ENCODE data around the gene PPIL3. TPM values are rescaled to one million over a fixed set of nuclear protein-coding genes. Genes with fewer than 3 reads are reported as not detected.
"Not testable (repeated sequence)": the region's sequence is repeated elsewhere in the genome, so short reads cannot be mapped to it uniquely, and the experiment has no call there.

Gene PPIL3
- total and polyA plus RNA-seq, 9 donors = 26.1 to 76.0 (median 42.4) TPM

DNA sequence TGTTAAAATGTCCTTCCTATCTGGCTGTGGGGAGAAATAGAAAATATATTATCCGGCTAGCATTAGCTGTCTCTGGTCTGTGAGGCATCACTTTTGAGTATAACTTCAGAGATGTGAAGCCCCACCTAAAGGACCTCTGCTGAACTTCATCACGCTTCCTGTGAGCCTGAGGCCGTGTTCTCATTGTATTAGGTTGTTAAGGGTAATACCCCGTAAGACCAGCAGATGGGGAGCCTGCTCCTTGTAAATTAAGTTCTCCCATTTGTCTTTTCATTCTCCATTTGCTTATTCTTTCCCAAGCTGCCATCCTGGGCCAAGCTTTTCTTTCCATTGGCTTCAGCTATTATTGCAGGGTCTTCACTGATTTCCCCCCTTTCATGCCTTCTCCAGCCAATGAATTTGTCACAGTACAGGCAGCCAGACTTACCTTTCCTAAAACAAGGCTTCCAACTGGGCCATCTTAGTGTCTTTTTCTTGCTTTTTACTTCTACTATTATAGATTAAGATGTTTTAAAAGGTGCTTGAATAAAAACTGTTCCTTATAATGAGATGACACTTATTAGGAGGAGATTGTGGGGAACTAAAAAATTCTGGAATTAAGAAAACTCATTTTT lies 12.7 kb upstream of the PPIL3 start:
- Histone ChIP-seq H3K4me1 (ENCODE audit: control insufficient read depth, insufficient read depth, low read length) (no peaks in the 10 kb centered on the region), H3K27me3 (ENCODE audit: control insufficient read depth, insufficient read depth, low read length) (no peaks in the 10 kb centered on the region), H3K36me3 (ENCODE audit: control insufficient read depth, insufficient read depth, low read length) (peaks cover 37% of the 10 kb centered on the region), H3K27ac (ENCODE audit: low read length) (no peak overlapping the region), H3K9me3 (replicated peaks; ENCODE audit: control insufficient read depth, low read depth, low read length) (no peaks in the 10 kb centered on the region), H3K4me3 (ENCODE audit: low read length) (no peak overlapping the region)
- DNase-seq = peak; percentile 85
- WGBS (ENCODE audit: insufficient coverage) = 33% methylated on average over 1 of the region's 4 CpGs

DNA sequence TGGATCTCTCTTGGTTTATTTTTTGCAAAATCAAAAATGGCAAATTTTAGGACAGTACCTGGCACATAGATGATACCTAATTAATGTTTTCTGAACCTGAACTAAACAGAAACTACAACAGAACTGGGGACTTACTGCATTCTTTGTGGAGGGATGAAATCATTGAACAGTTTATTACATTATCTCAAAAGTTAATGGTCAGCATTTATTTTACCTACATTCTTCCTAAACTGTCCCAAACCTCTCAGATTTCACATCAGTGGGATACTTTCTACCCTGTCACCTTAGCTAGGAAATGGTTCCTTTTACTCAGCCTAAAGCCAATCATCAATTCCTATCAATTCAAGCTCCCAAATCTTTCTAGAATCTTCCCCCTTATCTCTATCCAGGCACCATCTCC lies 10.6 kb upstream of the PPIL3 start:
- Histone ChIP-seq H3K4me1 (ENCODE audit: control insufficient read depth, insufficient read depth, low read length) (no peaks in the 10 kb centered on the region), H3K9me3 (replicated peaks; ENCODE audit: control insufficient read depth, low read depth, low read length) (no peaks in the 10 kb centered on the region), H3K36me3 (ENCODE audit: control insufficient read depth, insufficient read depth, low read length) (peaks cover 43% of the 10 kb centered on the region), H3K4me3 (ENCODE audit: low read length) (no peak overlapping the region), H3K27ac (ENCODE audit: low read length) (no peak overlapping the region), H3K27me3 (ENCODE audit: control insufficient read depth, insufficient read depth, low read length) (no peaks in the 10 kb centered on the region)
- no peak for DNase-seq

GRCh38 chr2:200881715-200882249 lies 7.1 kb downstream of the PPIL3 start:
- H3K27me3 ChIP-seq (ENCODE audit: control insufficient read depth, insufficient read depth, low read length); H3K4me1 ChIP-seq (ENCODE audit: control insufficient read depth, insufficient read depth, low read length); H3K4me3 ChIP-seq (ENCODE audit: low read length); DNase-seq; H3K27ac ChIP-seq (ENCODE audit: low read length); H3K9me3 ChIP-seq (replicated peaks; ENCODE audit: control insufficient read depth, low read depth, low read length): not testable (repeated sequence)
- peaks cover 38% of the 10 kb centered on the region for H3K36me3 ChIP-seq (ENCODE audit: control insufficient read depth, insufficient read depth, low read length)
- WGBS (ENCODE audit: insufficient coverage) = no CpG with 5 or more reads among the region's 2 CpGs

DNA sequence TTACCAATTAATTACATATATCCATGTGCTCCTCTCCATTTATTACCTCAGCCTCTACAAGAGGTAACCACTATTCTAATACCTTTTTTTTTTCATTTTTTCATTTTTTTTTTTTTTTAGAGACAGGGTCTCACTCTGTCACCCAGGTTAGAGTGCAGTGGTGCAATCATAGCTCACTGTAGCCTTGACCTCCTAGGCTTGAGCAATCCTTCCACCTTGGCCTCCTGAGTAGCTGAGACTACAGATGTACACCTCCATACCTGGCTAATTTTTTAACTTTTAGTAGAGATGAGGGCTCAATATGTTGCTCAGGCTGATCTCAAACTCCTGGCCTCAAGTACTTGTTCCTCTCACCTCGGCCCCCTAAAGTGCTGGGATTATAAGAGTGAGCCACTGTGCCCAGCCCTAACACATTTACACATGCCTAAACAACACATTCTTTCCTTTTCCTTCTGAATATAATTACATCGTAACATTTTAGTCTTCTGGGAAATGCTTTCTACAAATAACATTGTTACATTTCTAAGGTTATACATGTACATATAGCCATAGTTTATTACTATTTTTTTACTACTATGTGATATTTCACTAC lies 10.5 kb downstream of the PPIL3 start:
- Histone ChIP-seq H3K27ac (ENCODE audit: low read length) (no peak overlapping the region), H3K9me3 (replicated peaks; ENCODE audit: control insufficient read depth, low read depth, low read length) (no peaks in the 10 kb centered on the region), H3K4me3 (ENCODE audit: low read length) (no peak overlapping the region), H3K27me3 (ENCODE audit: control insufficient read depth, insufficient read depth, low read length) (no peaks in the 10 kb centered on the region), H3K4me1 (ENCODE audit: control insufficient read depth, insufficient read depth, low read length) (no peaks in the 10 kb centered on the region), H3K36me3 (ENCODE audit: control insufficient read depth, insufficient read depth, low read length) (peaks cover 36% of the 10 kb centered on the region)
- WGBS (ENCODE audit: insufficient coverage) = no CpG with 5 or more reads among the region's 2 CpGs
- no peak for DNase-seq

- no peak overlapping the region for H3K27ac ChIP-seq (ENCODE audit: low read length)
- no peaks in the 10 kb centered on the region for H3K4me1 ChIP-seq (ENCODE audit: control insufficient read depth, insufficient read depth, low read length)
- no peak overlapping the region for H3K4me3 ChIP-seq (ENCODE audit: low read length)
- no peak for DNase-seq
- H3K36me3 ChIP-seq (ENCODE audit: control insufficient read depth, insufficient read depth, low read length) = peaks cover 31% of the 10 kb centered on the region
- H3K27me3 ChIP-seq (ENCODE audit: control insufficient read depth, insufficient read depth, low read length) = no peaks in the 10 kb centered on the region
- no peaks in the 10 kb centered on the region for H3K9me3 ChIP-seq (replicated peaks; ENCODE audit: control insufficient read depth, low read depth, low read length)
Observed at GRCh38 chr2:200877443-200877842, 11.4 kb downstream of the PPIL3 start.

GRCh38 chr2:200873560-200873959 lies 15.3 kb downstream of the PPIL3 start:
- Histone ChIP-seq H3K27me3 (ENCODE audit: control insufficient read depth, insufficient read depth, low read length) (no peaks in the 10 kb centered on the region), H3K36me3 (ENCODE audit: control insufficient read depth, insufficient read depth, low read length) (peaks cover 25% of the 10 kb centered on the region), H3K27ac (ENCODE audit: low read length) (no peak overlapping the region), H3K4me3 (ENCODE audit: low read length) (no peak overlapping the region), H3K4me1 (ENCODE audit: control insufficient read depth, insufficient read depth, low read length) (no peaks in the 10 kb centered on the region), H3K9me3 (replicated peaks; ENCODE audit: control insufficient read depth, low read depth, low read length) (no peaks in the 10 kb centered on the region)
- 91% methylated on average over 4 of the region's 6 CpGs for WGBS (ENCODE audit: insufficient coverage)
- DNase-seq = no peak

DNA sequence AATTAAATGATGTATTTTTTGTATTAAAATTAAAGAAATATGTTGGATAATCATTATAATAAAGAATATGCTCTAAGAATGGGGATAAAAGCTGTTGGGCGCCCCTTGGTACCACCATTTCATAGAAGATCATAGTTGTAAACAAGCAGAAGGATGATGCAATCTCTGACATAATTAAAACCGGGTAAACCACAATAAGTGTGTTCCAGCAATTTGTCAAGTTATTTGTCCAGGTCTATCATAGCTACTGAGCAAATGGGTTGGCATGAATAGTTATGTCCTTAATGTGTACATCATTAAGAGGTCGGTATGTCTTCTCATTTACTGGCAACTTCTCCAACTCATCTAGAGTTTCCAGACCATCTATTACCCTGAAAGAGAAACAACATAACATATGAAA lies 17.7 kb downstream of the PPIL3 start:
- Histone ChIP-seq H3K36me3 (ENCODE audit: control insufficient read depth, insufficient read depth, low read length) (peaks cover 12% of the 10 kb centered on the region), H3K9me3 (replicated peaks; ENCODE audit: control insufficient read depth, low read depth, low read length) (no peaks in the 10 kb centered on the region), H3K4me1 (ENCODE audit: control insufficient read depth, insufficient read depth, low read length) (peaks cover 3% of the 10 kb centered on the region), H3K4me3 (ENCODE audit: low read length) (no peak overlapping the region), H3K27ac (ENCODE audit: low read length) (no peak overlapping the region), H3K27me3 (ENCODE audit: control insufficient read depth, insufficient read depth, low read length) (no peaks in the 10 kb centered on the region)
- DNase-seq = no peak
- no CpG with 5 or more reads among the region's 3 CpGs for WGBS (ENCODE audit: insufficient coverage)

GRCh38 chr2:200869014-200869413 lies 19.9 kb downstream of the PPIL3 start:
- WGBS (ENCODE audit: insufficient coverage) = 93% methylated on average over 2 of the region's 2 CpGs
- Histone ChIP-seq H3K4me1 (ENCODE audit: control insufficient read depth, insufficient read depth, low read length) (peaks cover 11% of the 10 kb centered on the region), H3K4me3 (ENCODE audit: low read length) (no peak overlapping the region), H3K9me3 (replicated peaks; ENCODE audit: control insufficient read depth, low read depth, low read length) (no peaks in the 10 kb centered on the region), H3K27me3 (ENCODE audit: control insufficient read depth, insufficient read depth, low read length) (no peaks in the 10 kb centered on the region), H3K27ac (ENCODE audit: low read length) (no peak overlapping the region), H3K36me3 (ENCODE audit: control insufficient read depth, insufficient read depth, low read length) (peaks cover 4% of the 10 kb centered on the region)
- no peak for DNase-seq

DNA sequence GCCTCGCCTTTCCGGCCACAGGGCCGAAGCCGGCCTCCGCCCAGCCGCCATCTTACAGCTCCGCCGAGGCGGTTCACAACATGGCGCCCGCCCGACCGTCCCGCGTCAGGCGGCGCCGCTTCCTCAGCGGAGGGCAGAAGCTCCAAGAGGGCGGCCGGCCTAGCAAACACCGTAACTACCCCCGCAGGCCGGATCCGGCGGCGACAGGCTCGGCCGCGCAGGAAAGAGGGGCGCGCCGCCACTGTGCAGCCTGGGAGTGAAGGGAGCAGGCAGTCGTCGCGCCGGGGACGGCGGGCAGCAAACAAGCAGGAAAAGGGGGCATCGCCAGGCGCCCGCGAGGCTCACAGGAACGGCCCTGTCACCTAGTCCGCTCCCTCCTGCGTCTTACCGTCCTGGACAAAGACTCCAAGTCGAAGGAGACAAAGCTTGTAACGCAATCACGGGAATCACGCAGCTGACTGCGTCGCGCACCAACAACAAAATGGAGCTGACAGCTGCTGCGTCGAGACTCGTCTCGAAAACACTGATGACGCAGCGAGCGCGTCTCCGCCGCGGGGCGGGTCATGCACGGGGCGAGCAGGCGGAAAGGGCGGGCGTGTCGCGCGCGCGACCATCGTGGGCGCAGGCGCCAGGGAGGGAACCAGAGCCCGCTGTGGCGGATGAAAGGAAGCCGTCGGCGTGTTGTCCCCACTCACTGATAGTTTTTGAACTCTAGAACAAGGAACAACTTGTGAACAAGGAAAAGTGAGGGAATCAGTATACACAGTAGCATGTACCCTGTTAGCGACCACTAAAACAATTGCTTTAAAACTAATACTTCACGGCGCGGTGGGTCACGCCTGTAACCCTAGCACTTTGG lies 24.5 kb downstream of the PPIL3 start, which contains the start of gene CLK1:
Gene CLK1 (minus strand): TSS at position 483 of the 859 bp plus-strand sequence. CDS start 2,796 bp downstream, outside the sequence.
- Histone ChIP-seq H3K4me1 (ENCODE audit: control insufficient read depth, insufficient read depth, low read length) (peaks cover 14% of the 10 kb centered on the region), H3K4me3 (ENCODE audit: low read length) (peak within 1 kb of the TSS; percentile 100), H3K27ac (ENCODE audit: low read length) (peak within 1 kb of the TSS; percentile 100), H3K9me3 (replicated peaks; ENCODE audit: control insufficient read depth, low read depth, low read length) (no peaks in the 10 kb centered on the region), H3K36me3 (ENCODE audit: control insufficient read depth, insufficient read depth, low read length) (peaks cover 6% of the 10 kb centered on the region), H3K27me3 (ENCODE audit: control insufficient read depth, insufficient read depth, low read length) (no peaks in the 10 kb centered on the region)
- WGBS (ENCODE audit: insufficient coverage) = under 1% methylated on average over 77 of the region's 89 CpGs
- peak; percentile 98 for DNase-seq

DNA sequence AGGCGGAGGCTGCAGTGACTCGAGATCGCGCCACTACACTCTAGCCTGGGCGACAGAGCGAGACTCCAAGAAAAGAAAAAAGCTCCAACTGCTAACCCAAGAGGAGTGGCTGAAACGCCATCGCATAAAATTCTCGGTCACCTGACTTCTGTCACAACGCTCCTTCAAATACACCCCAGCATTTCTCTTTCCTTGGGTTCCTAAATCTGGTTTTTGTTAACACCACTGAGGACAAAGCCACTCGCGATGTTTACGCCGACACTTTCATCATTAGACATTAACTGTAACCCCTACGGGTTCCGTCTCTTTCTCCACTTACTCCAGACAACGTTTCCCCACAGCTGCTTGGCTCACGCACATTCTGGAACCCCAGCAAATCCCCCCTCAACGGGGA lies 25.1 kb downstream of the PPIL3 start:
- 0% methylated on average over 19 of the region's 19 CpGs for WGBS (ENCODE audit: insufficient coverage)
- H3K4me1 ChIP-seq (ENCODE audit: control insufficient read depth, insufficient read depth, low read length) = peaks cover 14% of the 10 kb centered on the region

More for the DNA sequence above, 25.1 kb downstream of the PPIL3 start:
- peak overlapping the region; percentile 100 for H3K4me3 ChIP-seq (ENCODE audit: low read length)
- H3K27me3 ChIP-seq (ENCODE audit: control insufficient read depth, insufficient read depth, low read length) = no peaks in the 10 kb centered on the region
- peak overlapping the region; percentile 100 for H3K27ac ChIP-seq (ENCODE audit: low read length)
- DNase-seq = peak; percentile 70
- H3K36me3 ChIP-seq (ENCODE audit: control insufficient read depth, insufficient read depth, low read length) = peaks cover 11% of the 10 kb centered on the region
- H3K9me3 ChIP-seq (replicated peaks; ENCODE audit: control insufficient read depth, low read depth, low read length) = no peaks in the 10 kb centered on the region
